Neural progenitor cell (in vitro differentiated cells): ENCODE data around the gene NTMT1. TPM values are rescaled to one million over a fixed set of nuclear protein-coding genes. Genes with fewer than 3 reads are reported as not detected.

ENCODE experiments used
- DNase-seq: peaks from one replicate; pipeline ENCODE4 v3.0.0-alpha.2; 2016; ENCODE audit warnings: low spot score
- H2AFZ ChIP-seq: fragments of 200-600 bp; sonication (generic); replicated peaks from 2 replicates; pipeline ENCODE4 v1.6.1; 2016; ENCODE audit warnings: antibody characterized with exemption
- H3F3A ChIP-seq: fragments of 200-600 bp; sonication (generic); 2 replicates; pipeline ENCODE4 v1.6.1; 2016; ENCODE audit warnings: antibody characterized with exemption, low read depth
- H3K27ac ChIP-seq: fragments of 200-600 bp; sonication (generic); 2 replicates; pipeline ENCODE4 v1.5.1; 2016; ENCODE audit warnings: mild to moderate bottlenecking
- H3K27me3 ChIP-seq: fragments of 200-600 bp; sonication (generic); 2 replicates; pipeline ENCODE4 v1.6.1; 2016; ENCODE audit warnings: mild to moderate bottlenecking, moderate library complexity
- H3K36me3 ChIP-seq: fragments of 200-600 bp; sonication (generic); 2 replicates; pipeline ENCODE4 v1.5.1; 2016
- H3K4me1 ChIP-seq: fragments of 200-600 bp; sonication (generic); 2 replicates; pipeline ENCODE4 v1.6.1; 2016; ENCODE audit warnings: mixed run types
- H3K4me2 ChIP-seq: fragments of 200-600 bp; sonication (generic); 2 replicates; pipeline ENCODE4 v1.6.1; 2016
- H3K4me3 ChIP-seq: fragments of 200-600 bp; sonication (generic); 2 replicates; pipeline ENCODE4 v1.5.1; 2016
- H3K79me2 ChIP-seq: fragments of 200-600 bp; sonication (generic); 2 replicates; pipeline ENCODE4 v1.6.1; 2016; ENCODE audit warnings: low read depth
- H3K9ac ChIP-seq: fragments of 200-600 bp; sonication (generic); 2 replicates; pipeline ENCODE4 v1.6.1; 2016
- H3K9me3 ChIP-seq: fragments of 200-600 bp; sonication (generic); 2 replicates; pipeline ENCODE4 v1.5.1; 2016; ENCODE audit warnings: low read depth
- H4K20me1 ChIP-seq: fragments of 200-600 bp; sonication (generic); 2 replicates; pipeline ENCODE4 v1.6.1; 2016; ENCODE audit warnings: low read depth
- H3K27ac Mint-ChIP-seq: 3 replicates; pipeline ENCODE4 v1.8.0; 2021; ENCODE audit warnings: mixed read lengths
- H3K27me3 Mint-ChIP-seq: 2 replicates; pipeline ENCODE4 v1.8.0; 2022; ENCODE audit warnings: low read depth, mild to moderate bottlenecking, inconsistent platforms, moderate library complexity, mixed read lengths; ENCODE audit not compliant: insufficient read depth
- H3K36me3 Mint-ChIP-seq: 3 replicates; pipeline ENCODE4 v1.8.0; 2021; ENCODE audit warnings: mixed read lengths
- H3K4me1 Mint-ChIP-seq: 3 replicates; pipeline ENCODE4 v1.8.0; 2021; ENCODE audit warnings: mixed read lengths
- H3K4me3 Mint-ChIP-seq: 3 replicates; pipeline ENCODE4 v1.8.0; 2021; ENCODE audit warnings: mild to moderate bottlenecking, moderate library complexity, mixed read lengths
- H3K9me3 Mint-ChIP-seq: 3 replicates; pipeline ENCODE4 v1.8.0; 2020; ENCODE audit warnings: mixed read lengths
- CTCF ChIP-seq: fragments of 200-600 bp; sonication (generic); IDR thresholded peaks from 2 replicates; pipeline ENCODE4 v1.5.1; 2017; ENCODE audit warnings: antibody characterized with exemption, mild to moderate bottlenecking
- EZH2 ChIP-seq: fragments of 200-600 bp; sonication (generic); IDR thresholded peaks from 2 replicates; pipeline ENCODE4 v1.6.1; 2017; ENCODE audit warnings: antibody characterized with exemption, mild to moderate bottlenecking, moderate library complexity
- EZH2phosphoT487 ChIP-seq: fragments of 200-600 bp; sonication (generic); IDR thresholded peaks from 2 replicates; pipeline ENCODE4 v1.6.1; 2017; ENCODE audit warnings: antibody characterized with exemption
- total RNA-seq: library from RNA; depleted of rRNA; stranded (reverse); fragments of >200 nt; gene quantifications from 2 replicates; pipeline ENCODE4 v1.2.3, GENCODE V29; 2015; ENCODE audit warnings: low replicate concordance

Gene NTMT1
- total RNA-seq, 1 donor from 2014 or later = 22.2 TPM

- peaks cover 14% of the 10 kb centered on the region for H3K27me3 Mint-ChIP-seq
- Histone ChIP-seq H3K4me1 (peaks cover 11% of the 10 kb centered on the region), H2AFZ (no peak overlapping the region), H3F3A (peaks cover 15% of the 10 kb centered on the region), H3K27me3 (peaks cover 22% of the 10 kb centered on the region), H3K27ac (no peak overlapping the region), H3K79me2 (no peaks in the 10 kb centered on the region), H3K9me3 (no peaks in the 10 kb centered on the region), H3K9ac (no peak overlapping the region), H3K36me3 (no peaks in the 10 kb centered on the region), H3K4me2 (no peak overlapping the region), H4K20me1 (no peaks in the 10 kb centered on the region), H3K4me3 (no peak overlapping the region)
- no peak overlapping the region for H3K4me3 Mint-ChIP-seq
- no peak for DNase-seq
- no peak overlapping the region for H3K27ac Mint-ChIP-seq
- peaks cover 30% of the 10 kb centered on the region for H3K4me1 Mint-ChIP-seq
- TF ChIP-seq EZH2 (no peak), EZH2phosphoT487 (no peak), CTCF (no peak)
- no peaks in the 10 kb centered on the region for H3K36me3 Mint-ChIP-seq
- H3K9me3 Mint-ChIP-seq = peaks cover 2% of the 10 kb centered on the region
These were observed 11.0 kb upstream of the NTMT1 start for GRCh38 chr9:129614932-129615331.

GRCh38 chr9:129615407-129616285 is 10.3 kb upstream of the NTMT1 start:
- DNase-seq = no peak
- H3K27me3 ChIP-seq = peaks cover 30% of the 10 kb centered on the region
- H3K4me3 ChIP-seq = no peak overlapping the region
- H3K79me2 ChIP-seq = no peaks in the 10 kb centered on the region
- no peak overlapping the region for H3K4me2 ChIP-seq
- no peak overlapping the region for H2AFZ ChIP-seq
- H3F3A ChIP-seq = peaks cover 17% of the 10 kb centered on the region
- H3K4me1 Mint-ChIP-seq = peaks cover 29% of the 10 kb centered on the region
- H3K4me3 Mint-ChIP-seq = no peak overlapping the region
- peaks cover 14% of the 10 kb centered on the region for H3K27me3 Mint-ChIP-seq
- H4K20me1 ChIP-seq = no peaks in the 10 kb centered on the region
- no peak for TF ChIP-seq EZH2
- peaks cover 2% of the 10 kb centered on the region for H3K9me3 Mint-ChIP-seq
- no peaks in the 10 kb centered on the region for H3K36me3 ChIP-seq
- peaks cover 14% of the 10 kb centered on the region for H3K4me1 ChIP-seq
- H3K27ac ChIP-seq = no peak overlapping the region
- no peak overlapping the region for H3K27ac Mint-ChIP-seq
- H3K9ac ChIP-seq = no peak overlapping the region
- H3K9me3 ChIP-seq = no peaks in the 10 kb centered on the region
- H3K36me3 Mint-ChIP-seq = no peaks in the 10 kb centered on the region

GRCh38 chr9:129617167-129617566 is 8.8 kb upstream of the NTMT1 start:
- peaks cover 2% of the 10 kb centered on the region for H3K9me3 Mint-ChIP-seq
- no peaks in the 10 kb centered on the region for H3K36me3 Mint-ChIP-seq
- Histone ChIP-seq H3K4me3 (no peak overlapping the region), H3K79me2 (no peaks in the 10 kb centered on the region), H4K20me1 (no peaks in the 10 kb centered on the region), H3K4me1 (peaks cover 19% of the 10 kb centered on the region), H3K4me2 (no peak overlapping the region), H3F3A (peaks cover 17% of the 10 kb centered on the region), H3K27ac (no peak overlapping the region), H3K27me3 (peaks cover 44% of the 10 kb centered on the region), H3K9ac (no peak overlapping the region), H3K9me3 (no peaks in the 10 kb centered on the region), H2AFZ (no peak overlapping the region), H3K36me3 (no peaks in the 10 kb centered on the region)
- peaks cover 30% of the 10 kb centered on the region for H3K4me1 Mint-ChIP-seq
- peak; percentile 55 for DNase-seq
- H3K27me3 Mint-ChIP-seq = peaks cover 18% of the 10 kb centered on the region
- H3K4me3 Mint-ChIP-seq = no peak overlapping the region
- H3K27ac Mint-ChIP-seq = peak overlapping the region; percentile 34
- TF ChIP-seq EZH2phosphoT487 (no peak), CTCF (peak; percentile 63), EZH2 (no peak)
